AML-193 (cell line): ENCODE results near the gene RITA1.
"Not testable (repeated sequence)": the region's sequence is repeated elsewhere in the genome, so short reads cannot be mapped to it uniquely, and the experiment has no call there.

Experiments used
- DNase-seq, 2 experiments: peaks; one replicate each; lab custom pipeline; 2025; lab: John Stamatoyannopoulos, UW

RITA1 gene

DNA sequence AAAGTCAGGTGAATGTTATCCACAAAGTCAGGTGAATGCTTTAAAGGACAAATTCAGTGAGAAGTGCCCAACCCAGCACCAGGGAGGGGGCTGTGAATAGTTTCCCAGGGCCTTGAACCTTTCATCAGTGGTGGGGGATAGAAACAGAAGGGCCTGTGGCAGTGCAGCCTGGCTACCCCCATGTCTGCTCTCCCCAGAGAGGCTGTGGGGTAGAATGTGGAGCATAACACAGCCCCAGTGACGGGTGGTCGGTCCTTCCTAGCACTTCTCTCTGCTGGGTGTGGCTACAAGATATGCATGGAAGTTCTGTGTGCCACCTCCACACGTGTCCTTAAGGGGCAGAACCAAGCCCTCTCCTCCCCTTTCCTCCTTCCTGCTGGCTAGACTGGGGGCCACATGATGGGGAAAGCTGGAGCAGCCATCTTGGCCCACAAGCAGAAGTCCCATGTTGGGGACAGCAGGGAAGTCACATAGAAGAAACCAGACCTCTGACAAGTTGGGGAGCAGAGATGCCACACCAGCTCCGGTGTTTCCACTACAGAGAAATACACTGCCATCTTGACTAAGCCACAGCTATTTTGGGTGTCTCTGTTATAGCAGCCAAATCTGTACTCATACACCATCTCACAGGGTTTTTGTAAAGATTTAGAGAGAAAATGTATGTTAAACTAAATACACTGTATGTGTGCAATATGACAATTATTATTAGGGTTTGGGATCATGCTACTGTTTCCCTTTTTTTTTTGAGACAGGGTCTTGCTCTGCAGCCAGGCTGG lies 17.0 kb downstream of the RITA1 start:
- no peak for DNase-seq

DNA sequence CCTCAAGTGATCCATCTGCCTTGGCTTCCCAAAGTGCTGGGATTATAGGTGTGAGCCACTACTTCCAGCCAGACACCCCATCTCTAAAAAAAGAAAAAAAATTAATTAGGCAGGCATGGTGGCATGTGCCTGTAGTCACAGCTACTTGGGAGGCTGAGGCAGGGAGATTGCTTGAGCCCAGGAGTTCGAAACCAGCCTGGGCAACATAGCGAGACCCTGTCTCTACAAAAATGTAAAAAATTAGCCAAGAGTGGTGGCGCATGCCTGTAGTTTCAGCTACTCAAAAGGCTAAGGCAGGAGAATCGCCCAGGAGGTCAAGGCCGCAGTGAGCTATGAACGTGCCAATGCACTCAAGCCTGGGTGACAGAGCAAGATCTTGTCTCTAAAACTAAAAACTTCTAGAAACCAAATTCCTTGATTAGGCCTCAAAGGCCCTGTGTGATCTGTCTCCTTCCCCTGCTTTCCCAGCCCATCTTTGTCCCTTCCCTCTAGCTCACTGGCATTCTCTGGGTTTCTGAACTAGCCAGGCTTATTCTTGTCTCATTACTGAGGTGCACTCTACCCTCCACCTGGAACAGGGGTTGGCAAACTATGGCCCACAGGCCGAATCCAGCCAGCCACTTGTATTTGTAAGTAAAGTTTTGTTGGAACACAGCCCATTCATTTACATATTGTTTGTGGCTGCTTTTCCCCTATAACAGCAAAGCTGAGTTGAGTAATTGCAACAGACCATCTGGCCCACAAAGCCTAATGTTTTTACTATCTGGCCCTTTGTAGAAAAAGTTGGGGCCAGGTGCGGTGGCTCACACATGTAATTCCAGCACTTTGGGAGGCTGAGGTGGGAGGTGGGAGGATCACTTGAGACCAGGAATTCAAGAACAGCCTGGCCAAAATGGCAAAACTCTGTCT lies 18.6 kb downstream of the RITA1 start:
- peak in 1 of 2 experiments; percentile 26 for DNase-seq

- DNase-seq = no peak
Measured at GRCh38 chr12:113204804-113205203, 19.3 kb downstream of the RITA1 start.

GRCh38 chr12:113206802-113207201 lies 21.3 kb downstream of the RITA1 start:
- not testable (repeated sequence) for DNase-seq

GRCh38 chr12:113207613-113208040 lies 22.1 kb downstream of the RITA1 start:
- peak in 1 of 2 experiments; percentile 9 for DNase-seq

- DNase-seq = peak; percentile 97 to 99
Measured at GRCh38 chr12:113208041-113208934, 22.8 kb downstream of the RITA1 start.

- no peak for DNase-seq
Measured at GRCh38 chr12:113211160-113211559, 25.6 kb downstream of the RITA1 start.

GRCh38 chr12:113214895-113215400 lies 29.4 kb downstream of the RITA1 start:
- peak; percentile 92 to 95 for DNase-seq

- DNase-seq = no peak
Measured at GRCh38 chr12:113216027-113216426, 30.5 kb downstream of the RITA1 start.

DNA sequence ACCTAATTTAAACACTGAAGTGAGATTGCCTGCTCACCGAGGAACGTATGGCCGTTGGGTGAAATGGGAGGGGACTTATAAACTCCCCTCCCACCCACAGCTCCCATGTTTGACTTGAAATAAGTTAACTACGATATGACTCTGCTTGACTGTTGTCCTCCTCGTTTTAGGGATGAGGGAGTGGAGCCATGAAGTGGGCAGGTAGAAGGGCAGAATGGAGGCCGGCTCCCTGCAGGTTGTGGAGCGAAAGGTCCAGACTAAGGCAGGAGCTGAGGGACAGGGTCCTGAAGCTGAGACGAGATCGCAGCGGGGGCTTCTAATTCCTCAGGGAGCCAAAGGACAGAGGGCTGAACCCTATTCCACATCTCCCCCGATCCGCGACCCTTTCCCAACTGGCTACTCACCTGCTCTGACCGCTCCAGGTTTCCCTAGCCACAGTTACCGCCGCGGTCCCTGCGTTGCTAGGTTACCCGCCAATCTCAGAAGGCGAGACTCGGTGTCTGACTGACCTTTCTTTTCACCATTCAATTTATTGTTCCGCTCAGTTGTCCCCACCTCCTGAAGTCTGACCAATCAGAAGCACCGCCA lies 35.2 kb downstream of the RITA1 start:
- DNase-seq = no peak

DNA sequence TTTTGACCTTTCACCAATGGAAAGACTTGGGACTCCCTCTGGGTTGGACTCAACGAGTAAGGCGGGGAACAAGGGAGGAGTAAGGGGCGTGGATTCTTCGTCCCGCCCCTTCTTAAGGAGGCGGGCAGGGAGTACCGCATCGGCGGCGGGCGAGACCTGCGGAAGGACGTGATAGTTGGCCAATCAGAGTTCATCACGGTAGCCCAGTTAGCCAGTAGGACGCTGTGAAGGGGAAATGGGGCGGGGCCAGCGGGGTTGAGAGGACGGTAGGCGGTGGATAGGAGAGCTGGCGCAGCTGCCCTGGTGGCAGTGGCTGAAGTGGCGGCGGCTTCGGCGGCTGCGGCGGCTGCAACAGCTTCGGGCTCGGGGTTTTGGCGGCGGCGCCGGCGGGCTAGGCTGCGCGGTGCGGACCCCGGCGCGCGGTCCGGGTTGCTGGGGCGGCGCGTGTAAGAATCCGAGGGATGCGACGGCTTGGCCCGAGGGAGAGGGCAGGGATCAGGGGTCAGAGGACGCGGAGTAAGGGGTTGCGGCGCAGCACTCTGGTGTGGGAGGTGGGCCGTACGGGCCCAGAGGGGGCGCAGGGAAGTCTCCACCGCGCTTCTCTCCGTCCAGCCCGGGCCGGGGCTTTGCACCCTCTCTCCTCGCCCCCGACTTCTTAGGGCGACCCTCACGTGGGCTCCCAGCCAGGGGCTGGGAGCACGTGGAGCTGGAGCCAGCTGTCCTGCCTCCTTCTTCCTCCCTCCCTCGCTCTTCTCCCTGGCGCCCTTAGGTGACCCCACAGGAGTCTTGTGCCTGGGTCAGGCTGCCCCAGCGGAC lies 35.9 kb downstream of the RITA1 start, which contains the start of gene TPCN1:
Gene TPCN1 (plus strand): TSS at position 284 of the 816 bp plus-strand sequence. CDS start 5,389 bp downstream, outside the sequence.
- peak; percentile 99 for DNase-seq

- DNase-seq = no peak
Measured at GRCh38 chr12:113221997-113222729, 36.6 kb downstream of the RITA1 start.

GRCh38 chr12:113222730-113223531 lies 37.4 kb downstream of the RITA1 start:
- DNase-seq = peak in 1 of 2 experiments; percentile 15

GRCh38 chr12:113224955-113225354 lies 39.4 kb downstream of the RITA1 start:
- no peak for DNase-seq

DNA sequence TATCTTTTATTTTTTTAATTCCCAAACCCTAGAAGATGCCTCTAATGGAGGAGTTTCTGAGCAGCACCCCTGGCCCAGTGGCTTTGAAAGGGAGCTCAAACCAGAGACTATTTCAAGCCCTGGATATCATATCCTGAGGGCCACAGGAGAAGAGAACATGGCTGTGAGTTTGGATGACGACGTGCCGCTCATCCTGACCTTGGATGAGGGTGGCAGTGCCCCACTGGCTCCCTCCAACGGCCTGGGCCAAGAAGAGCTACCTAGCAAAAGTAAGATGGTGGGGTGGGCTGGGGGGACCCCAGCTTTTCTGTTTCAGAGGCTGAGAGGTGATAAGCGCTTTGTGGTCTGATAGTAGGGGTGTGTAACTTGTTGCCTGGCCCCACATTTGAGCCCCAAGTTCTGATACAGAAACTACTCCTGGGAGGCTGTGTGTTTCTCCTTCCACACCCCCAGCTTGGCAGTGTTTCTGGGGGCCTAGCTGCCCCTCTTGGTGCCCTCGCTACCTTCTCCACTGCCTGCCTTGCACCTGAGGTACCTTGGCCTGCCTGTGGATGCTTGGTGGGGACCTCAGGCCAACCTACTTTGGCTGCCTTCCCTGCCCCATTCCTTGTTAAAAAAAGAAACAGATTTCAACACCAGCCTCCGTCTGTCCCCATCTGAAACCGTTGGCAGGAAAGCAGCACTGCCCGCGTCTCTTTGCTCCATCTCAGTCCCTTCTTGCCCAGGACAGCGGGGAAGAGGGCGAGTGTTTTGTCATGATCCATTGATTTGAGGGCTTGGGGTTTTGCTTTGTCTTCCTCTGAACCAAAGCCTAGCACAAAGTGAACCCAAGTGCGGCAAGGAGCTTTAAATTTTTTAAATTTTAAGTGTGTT lies 41.4 kb downstream of the RITA1 start:
- no peak for DNase-seq

- DNase-seq = no peak
Measured at GRCh38 chr12:113227686-113228391, 42.3 kb downstream of the RITA1 start.
